CD4-positive, CD25-positive, alpha-beta regulatory T cell (primary cell): Measurements from ENCODE around the gene DLG5. TPM values are rescaled to one million over a fixed set of nuclear protein-coding genes. Genes with fewer than 3 reads are reported as not detected.

ENCODE experiments used
- ATAC-seq, 2 donors: fragments of 150-1000 bp; cut with Tn5 transposase; one replicate each; pipeline ENCODE4 v1.10.0; 2021; ENCODE audit warnings: low read depth in 2 of 2, moderate number of reproducible peaks in 2 of 2, moderate library complexity in 1 of 2
- DNase-seq, 3 donors: peaks; one replicate each; pipeline versions ENCODE4 v3.0.0 to v3.0.0-alpha.2; 2012 to 2022; ENCODE audit warnings: mixed read lengths in 1 of 3
- H3K27ac ChIP-seq: one replicate; pipeline ENCODE4 v1.7.0; 2013; ENCODE audit warnings: mild to moderate bottlenecking, low read length; ENCODE audit not compliant: insufficient read depth, poor library complexity, severe bottlenecking
- H3K27me3 ChIP-seq: one replicate; pipeline ENCODE4 v1.7.0; 2013; ENCODE audit warnings: low read length; ENCODE audit not compliant: control insufficient read depth, insufficient read depth
- H3K36me3 ChIP-seq: one replicate; pipeline ENCODE4 v1.7.0; 2013; ENCODE audit warnings: mild to moderate bottlenecking, low read length, moderate library complexity; ENCODE audit not compliant: control insufficient read depth, insufficient read depth
- H3K4me1 ChIP-seq: 2 replicates; pipeline ENCODE4 v1.7.0; 2013; ENCODE audit warnings: mild to moderate bottlenecking, low read length; ENCODE audit not compliant: insufficient read depth, control insufficient read depth, poor library complexity, severe bottlenecking
- H3K4me3 ChIP-seq: one replicate; pipeline ENCODE4 v1.7.0; 2013; ENCODE audit warnings: low read depth, mild to moderate bottlenecking, low read length, moderate library complexity
- H3K9me3 ChIP-seq, 2 experiments: 1 replicate in 1 of 2; 2 replicates in 1 of 2; pipeline ENCODE4 v1.7.0; 2013; ENCODE audit warnings: low read length in 2 of 2, mild to moderate bottlenecking in 1 of 2, moderate library complexity in 1 of 2; ENCODE audit not compliant: control insufficient read depth in 2 of 2
- H3K27ac Mint-ChIP-seq, 3 donors: one replicate each; pipeline ENCODE4 v1.8.0; 2020 to 2022; ENCODE audit warnings: mild to moderate bottlenecking in 3 of 3, mixed read lengths in 3 of 3, moderate library complexity in 2 of 3
- H3K27me3 Mint-ChIP-seq: one replicate; pipeline ENCODE4 v1.8.0; 2022; ENCODE audit warnings: mild to moderate bottlenecking, mixed read lengths
- H3K36me3 Mint-ChIP-seq: one replicate; pipeline ENCODE4 v1.8.0; 2020; ENCODE audit warnings: mixed read lengths
- H3K4me1 Mint-ChIP-seq, 4 donors: one replicate each; pipeline ENCODE4 v1.8.0; 2020 to 2022; ENCODE audit warnings: mixed read lengths in 4 of 4, mild to moderate bottlenecking in 1 of 4
- H3K4me3 Mint-ChIP-seq, 4 donors: one replicate each; pipeline ENCODE4 v1.8.0; 2020 to 2022; ENCODE audit warnings: mild to moderate bottlenecking in 4 of 4, mixed read lengths in 4 of 4, moderate library complexity in 3 of 4
- H3K9me3 Mint-ChIP-seq, 7 donors: one replicate each; pipeline ENCODE4 v1.8.0; 2020 to 2022; ENCODE audit warnings: mixed read lengths in 7 of 7, mild to moderate bottlenecking in 3 of 7, moderate library complexity in 2 of 7
- polyA plus RNA-seq, 4 donors: library from polyadenylated mRNA; unstranded; fragments of 300-500 nt; fragmentation: Illumina TruSeq; gene quantifications; one replicate each; pipeline ENCODE4 v1.2.3, GENCODE V29; 2021
- total RNA-seq: library from RNA; stranded (reverse); gene quantifications from one replicate; pipeline ENCODE4 v1.2.3, GENCODE V29; 2022

The DLG5 gene
- total and polyA plus RNA-seq, 5 donors from 2014 or later: 0.06 to 3.7 (median 0.14) TPM; not detected in 1

DNA sequence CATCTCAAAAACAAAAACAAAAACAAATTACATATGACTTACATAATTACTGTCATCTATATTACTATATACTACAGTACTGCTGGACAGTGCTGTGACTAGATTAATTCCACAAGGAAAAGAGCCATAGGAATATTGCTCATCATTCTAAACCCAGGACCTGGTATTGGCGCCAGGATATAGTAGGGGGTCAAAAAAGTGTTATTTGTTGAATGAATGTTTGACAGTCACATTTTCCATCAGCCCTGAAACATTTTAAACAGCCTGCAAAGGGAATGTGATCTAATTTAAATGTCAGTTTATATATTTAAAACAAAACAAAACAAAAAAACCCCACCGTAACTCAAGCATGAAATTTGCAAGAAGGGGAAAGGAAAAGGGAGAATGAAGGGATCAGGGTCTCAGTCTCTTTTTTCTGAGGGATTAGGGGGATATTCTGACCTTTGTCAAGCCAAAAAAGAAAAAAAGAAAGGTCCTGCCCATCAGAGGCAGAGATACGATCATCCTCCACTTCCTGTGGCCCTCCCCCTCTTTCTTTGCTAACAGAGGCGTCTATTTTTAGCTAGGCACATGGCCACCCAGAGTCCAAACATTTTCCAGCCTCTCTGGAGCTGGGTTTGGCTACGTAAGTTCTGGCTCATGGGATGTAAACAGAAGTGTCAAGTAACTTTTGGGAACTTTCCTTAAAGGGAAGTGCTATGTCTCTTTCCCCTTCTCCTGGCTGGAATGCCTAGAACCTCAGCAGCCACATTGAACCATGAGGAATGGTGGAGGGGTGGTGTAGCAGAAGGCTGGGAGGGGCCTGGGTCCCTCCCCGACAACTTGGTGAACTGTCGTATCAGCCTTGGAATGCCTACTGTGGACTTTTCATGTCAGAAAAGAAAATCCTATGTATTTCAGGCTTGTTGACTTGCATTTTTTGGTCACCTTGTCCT, 44.6 kb upstream of the DLG5 start:
- Mint-ChIP-seq H3K4me3 (no peak overlapping the region), H3K4me1 (peaks cover 0 to 19% (median 8%) of the 10 kb centered on the region in 4 donors), H3K36me3 (peaks cover 18% of the 10 kb centered on the region), H3K9me3 (no peaks in the 10 kb centered on the region), H3K27me3 (no peaks in the 10 kb centered on the region), H3K27ac (peak overlapping the region in 2 of 3 donors; percentile 20)
- Histone ChIP-seq H3K27me3 (no peaks in the 10 kb centered on the region), H3K36me3 (no peaks in the 10 kb centered on the region), H3K4me1 (peaks cover 8% of the 10 kb centered on the region), H3K27ac (no peak overlapping the region), H3K9me3 (no peaks in the 10 kb centered on the region), H3K4me3 (no peak overlapping the region)
- DNase-seq (peak in 1 of 3 donors; percentile 39), ATAC-seq (no peak)

DNA sequence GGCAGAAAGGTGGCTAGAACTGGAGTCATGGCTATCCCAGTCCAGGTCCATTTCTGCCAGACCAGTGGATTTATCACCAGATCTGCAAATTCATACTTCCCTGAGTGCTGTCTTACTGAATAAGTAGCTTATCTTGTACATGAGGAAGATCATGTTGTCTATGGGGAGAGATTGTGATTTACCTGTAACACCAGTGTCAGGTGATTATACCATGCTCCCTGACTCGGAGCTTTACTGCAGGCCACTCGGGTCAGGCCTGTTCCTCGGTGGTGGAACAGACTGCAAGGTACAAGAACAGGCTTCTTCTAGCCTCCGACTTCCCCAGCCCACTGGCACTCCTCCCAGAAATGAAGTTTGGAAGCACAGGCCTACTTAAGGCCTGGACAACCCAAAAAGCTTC, 42.6 kb upstream of the DLG5 start:
- H3K4me3 Mint-ChIP-seq: no peak overlapping the region
- H3K36me3 ChIP-seq: no peaks in the 10 kb centered on the region

DNA sequence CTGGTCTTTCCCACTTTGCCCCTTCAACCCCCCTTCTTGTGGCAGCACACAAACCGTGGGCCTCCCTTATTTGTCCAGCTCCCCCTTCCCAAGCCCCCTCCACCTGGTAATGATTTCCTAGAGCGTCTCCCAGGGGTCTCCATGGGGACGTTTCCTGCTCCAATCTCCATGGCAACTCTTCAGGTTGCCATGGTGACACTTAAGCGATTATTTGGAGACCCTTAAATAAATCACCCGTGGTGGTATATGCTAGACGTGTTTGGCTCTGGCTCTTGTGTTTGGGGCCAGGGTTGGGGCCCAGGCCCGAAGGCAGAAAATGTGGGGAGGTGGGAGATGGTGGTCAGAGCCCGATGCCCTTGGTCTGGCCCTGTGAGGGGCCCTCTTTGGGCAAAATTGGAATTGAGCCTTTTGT, 41.1 kb upstream of the DLG5 start:
- peaks cover 8% of the 10 kb centered on the region for H3K4me1 ChIP-seq
- no peak overlapping the region for H3K27ac ChIP-seq
- no peak for DNase-seq

More for the DNA sequence above, 42.6 kb upstream of the DLG5 start:
- no peak for ATAC-seq
- no peak overlapping the region for H3K4me3 ChIP-seq
- no peaks in the 10 kb centered on the region for H3K27me3 ChIP-seq
- Mint-ChIP-seq H3K27me3 (no peaks in the 10 kb centered on the region), H3K4me1 (peaks cover 0 to 19% (median 8%) of the 10 kb centered on the region in 4 donors), H3K9me3 (peaks cover 0 to 2% (median 0%) of the 10 kb centered on the region in 7 donors), H3K27ac (no peak overlapping the region), H3K36me3 (peaks cover 3% of the 10 kb centered on the region)
- H3K4me1 ChIP-seq: peaks cover 8% of the 10 kb centered on the region
- no peak overlapping the region for H3K27ac ChIP-seq
- DNase-seq: no peak
- H3K9me3 ChIP-seq: no peaks in the 10 kb centered on the region

DNA sequence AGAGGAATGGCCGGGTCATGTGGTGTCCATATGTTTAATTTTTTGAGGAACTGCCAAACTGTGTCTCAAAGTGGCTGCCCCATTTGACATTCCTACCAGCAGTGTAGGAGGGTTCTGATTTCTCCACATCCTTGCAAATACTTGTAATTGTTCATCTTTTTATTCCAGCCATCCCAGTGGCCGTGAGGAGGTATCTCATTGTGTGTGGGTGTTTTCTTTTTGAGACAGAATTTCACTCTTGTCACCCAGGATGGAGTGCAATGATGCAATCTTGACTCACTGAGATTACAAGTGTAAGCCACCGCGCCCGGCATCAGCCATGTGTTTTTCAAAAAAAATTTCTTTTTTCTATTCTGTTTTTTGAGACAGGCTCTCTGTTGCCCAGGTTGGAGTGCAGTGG, 38.7 kb upstream of the DLG5 start:
- no peak overlapping the region for H3K27ac ChIP-seq
- DNase-seq (no peak), ATAC-seq (no peak)
- no peaks in the 10 kb centered on the region for H3K4me1 Mint-ChIP-seq
- H3K9me3 ChIP-seq: no peaks in the 10 kb centered on the region
- H3K27ac Mint-ChIP-seq: no peak overlapping the region
- H3K4me3 Mint-ChIP-seq: no peak overlapping the region
- peaks cover 0 to 2% (median 0%) of the 10 kb centered on the region in 7 donors for H3K9me3 Mint-ChIP-seq
- H3K4me3 ChIP-seq: no peak overlapping the region
- H3K27me3 ChIP-seq: no peaks in the 10 kb centered on the region
- H3K4me1 ChIP-seq: no peaks in the 10 kb centered on the region
- H3K27me3 Mint-ChIP-seq: no peaks in the 10 kb centered on the region
- no peaks in the 10 kb centered on the region for H3K36me3 ChIP-seq
- no peaks in the 10 kb centered on the region for H3K36me3 Mint-ChIP-seq

More for the DNA sequence above, 41.1 kb upstream of the DLG5 start:
- no peaks in the 10 kb centered on the region for H3K27me3 Mint-ChIP-seq
- H3K4me3 ChIP-seq: no peak overlapping the region
- H3K36me3 ChIP-seq: no peaks in the 10 kb centered on the region
- H3K4me1 Mint-ChIP-seq: peaks cover 0 to 16% (median 8%) of the 10 kb centered on the region in 4 donors
- peaks cover 0 to 2% (median 0%) of the 10 kb centered on the region in 7 donors for H3K9me3 Mint-ChIP-seq
- no peak for ATAC-seq
- H3K27me3 ChIP-seq: no peaks in the 10 kb centered on the region
- peak overlapping the region in 1 of 4 donors; percentile 51 for H3K4me3 Mint-ChIP-seq
- no peaks in the 10 kb centered on the region for H3K9me3 ChIP-seq
- peaks cover 3% of the 10 kb centered on the region for H3K36me3 Mint-ChIP-seq
- no peak overlapping the region for H3K27ac Mint-ChIP-seq

DNA sequence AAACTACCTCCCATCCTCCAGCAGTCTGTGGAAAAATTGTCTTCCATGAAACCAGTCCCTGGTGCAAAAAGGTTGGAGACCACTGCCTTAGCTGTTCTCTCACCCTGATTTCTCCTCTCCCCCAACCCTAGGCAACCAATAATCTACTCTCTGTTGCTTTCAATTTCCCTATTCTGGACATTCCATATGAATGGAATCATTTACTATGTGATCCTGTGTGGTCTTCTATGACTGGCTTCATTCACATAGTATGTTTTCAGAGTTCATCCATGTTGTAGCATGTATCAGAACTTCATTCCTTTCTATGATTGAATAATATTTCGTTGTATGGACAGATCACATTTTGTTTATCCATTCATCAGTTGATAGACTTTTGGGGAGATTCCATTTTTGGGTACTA, 38.3 kb upstream of the DLG5 start:
- Mint-ChIP-seq H3K4me1 (no peaks in the 10 kb centered on the region), H3K9me3 (peaks cover 0 to 2% (median 0%) of the 10 kb centered on the region in 7 donors), H3K36me3 (no peaks in the 10 kb centered on the region), H3K27me3 (no peaks in the 10 kb centered on the region), H3K27ac (no peak overlapping the region), H3K4me3 (no peak overlapping the region)
- DNase-seq (no peak), ATAC-seq (no peak)
- Histone ChIP-seq H3K27ac (no peak overlapping the region), H3K4me1 (no peaks in the 10 kb centered on the region), H3K4me3 (no peak overlapping the region), H3K27me3 (no peaks in the 10 kb centered on the region), H3K36me3 (no peaks in the 10 kb centered on the region), H3K9me3 (no peaks in the 10 kb centered on the region)

DNA sequence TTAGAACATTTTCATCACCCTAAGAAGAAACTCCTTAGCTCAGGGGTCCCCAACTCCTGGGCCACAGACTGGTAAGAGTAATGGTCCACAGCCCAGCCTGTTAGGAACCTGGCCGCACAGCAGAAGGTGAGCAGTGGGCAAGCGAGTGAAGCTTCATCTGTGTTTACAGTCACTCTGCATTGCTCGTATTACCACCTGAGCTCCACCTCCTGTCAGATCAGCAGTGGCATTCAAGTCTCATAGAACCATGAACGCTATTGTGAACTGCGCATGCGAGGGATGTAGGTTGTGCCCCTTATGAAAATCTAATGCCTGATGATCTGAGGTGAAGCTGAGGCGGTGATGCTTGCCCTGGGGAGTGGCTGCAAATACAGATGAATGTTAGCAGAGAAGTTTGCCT, 37.3 kb upstream of the DLG5 start:
- Mint-ChIP-seq H3K9me3 (peaks cover 0 to 2% (median 0%) of the 10 kb centered on the region in 7 donors), H3K27ac (no peak overlapping the region), H3K4me1 (no peaks in the 10 kb centered on the region), H3K36me3 (no peaks in the 10 kb centered on the region), H3K27me3 (no peaks in the 10 kb centered on the region), H3K4me3 (no peak overlapping the region)
- Histone ChIP-seq H3K27me3 (no peaks in the 10 kb centered on the region), H3K27ac (no peak overlapping the region), H3K4me3 (no peak overlapping the region), H3K9me3 (no peaks in the 10 kb centered on the region), H3K4me1 (no peaks in the 10 kb centered on the region), H3K36me3 (no peaks in the 10 kb centered on the region)
- DNase-seq (no peak), ATAC-seq (no peak)

DNA sequence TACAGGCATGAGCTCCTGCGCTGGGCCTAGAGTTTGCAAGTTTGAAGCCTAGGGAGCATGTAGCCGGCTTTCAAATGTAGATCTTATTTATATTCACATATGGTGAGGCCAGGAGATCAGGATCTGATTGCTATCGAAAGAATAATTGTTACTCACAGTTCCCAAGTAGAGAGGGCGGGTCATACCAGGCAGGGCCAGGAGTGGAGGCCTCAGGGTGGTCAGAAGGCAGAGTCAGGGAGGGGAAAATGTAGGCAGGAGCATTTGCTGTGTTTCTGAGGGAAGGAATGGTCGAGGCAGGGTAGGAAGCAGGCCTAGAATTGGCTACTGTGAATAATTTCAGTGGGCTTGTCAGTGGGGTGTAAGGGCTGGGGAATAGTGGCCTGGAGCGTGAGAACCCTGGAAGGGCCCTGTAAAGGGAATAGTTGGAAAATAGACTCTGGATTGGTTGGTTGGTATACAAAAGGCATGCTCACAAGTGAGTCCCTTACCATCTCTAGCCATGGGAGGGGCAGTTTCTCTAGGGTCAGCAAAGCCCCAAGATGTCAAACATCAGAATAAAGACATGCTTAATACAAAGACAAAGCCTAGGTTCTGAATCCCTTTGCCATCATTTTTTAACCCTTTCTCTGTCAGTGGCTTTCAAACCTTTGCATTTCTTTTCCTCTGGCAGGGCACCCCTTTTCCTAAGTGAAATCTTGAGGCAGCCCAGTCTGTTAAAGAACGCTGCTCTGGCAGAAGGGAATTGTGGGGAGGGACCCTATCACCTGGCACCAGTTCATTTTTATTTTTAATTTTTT, 36.0 kb upstream of the DLG5 start:
- no peaks in the 10 kb centered on the region for H3K9me3 ChIP-seq

More for the DNA sequence above, 36.0 kb upstream of the DLG5 start:
- H3K36me3 ChIP-seq: no peaks in the 10 kb centered on the region
- H3K27ac ChIP-seq: no peak overlapping the region
- no peak overlapping the region for H3K4me3 ChIP-seq
- Mint-ChIP-seq H3K4me3 (peak overlapping the region in 1 of 4 donors; percentile 9), H3K27ac (no peak overlapping the region), H3K9me3 (peaks cover 0 to 2% (median 0%) of the 10 kb centered on the region in 7 donors), H3K27me3 (no peaks in the 10 kb centered on the region), H3K4me1 (no peaks in the 10 kb centered on the region), H3K36me3 (no peaks in the 10 kb centered on the region)
- ATAC-seq (no peak), DNase-seq (no peak)
- H3K4me1 ChIP-seq: no peaks in the 10 kb centered on the region
- H3K27me3 ChIP-seq: peaks cover 2% of the 10 kb centered on the region
